B cell (primary cell): ENCODE results near the gene JPH2.

Source experiments
- CTCF ChIP-seq: fragments of 200-600 bp; IDR thresholded peaks from one replicate; pipeline ENCODE4 v1.8.0; 2022; ENCODE audit warnings: antibody characterized with exemption, mild to moderate bottlenecking
- EZH2 ChIP-seq: IDR thresholded peaks from 2 replicates; pipeline ENCODE4 v1.6.1; 2012; ENCODE audit warnings: borderline replicate concordance, low read depth, mild to moderate bottlenecking, moderate library complexity, low read length; ENCODE audit not compliant: insufficient read depth, poor library complexity, severe bottlenecking

- TF ChIP-seq CTCF (no peak), EZH2 (no peak)
Measured at GRCh38 chr20:44102582-44102981, 84.4 kb downstream of the JPH2 start.
